Activated CD8-positive, alpha-beta T cell treated with anti-CD3 and anti-CD28 coated beads for 36 hours (primary cell): ENCODE measurements around the gene RAD52. TPM values are rescaled to one million over a fixed set of nuclear protein-coding genes. Genes with fewer than 3 reads are reported as not detected.

ENCODE experiments used
- ATAC-seq: fragments of 200-7000 bp; cut with Tn5 transposase; one replicate; pipeline ENCODE4 v1.10.0; 2021; ENCODE audit warnings: mild to moderate bottlenecking, moderate library complexity
- CTCF ChIA-PET: fragments of 350-600 bp; sonication (Branson Sonifier 250); formaldehyde crosslinking; loops from one replicate; lab custom pipeline; 2021; ENCODE audit warnings: antibody characterized with exemption; lab: Charles Lee
- POLR2A ChIA-PET: fragments of 350-600 bp; sonication (Branson Sonifier 250); formaldehyde crosslinking; loops from one replicate; lab custom pipeline; 2021; ENCODE audit warnings: antibody characterized with exemption; lab: Charles Lee
- DNase-seq: peaks from one replicate; pipeline ENCODE4 v3.0.0-alpha.2; 2020
- H3K27ac Mint-ChIP-seq: one replicate; pipeline ENCODE4 v1.8.0; 2021; ENCODE audit warnings: mild to moderate bottlenecking, mixed read lengths
- H3K27me3 Mint-ChIP-seq: one replicate; pipeline ENCODE4 v1.8.0; 2021; ENCODE audit warnings: mixed read lengths
- H3K36me3 Mint-ChIP-seq: one replicate; pipeline ENCODE4 v1.8.0; 2021; ENCODE audit warnings: low read depth, mixed read lengths
- H3K4me1 Mint-ChIP-seq: one replicate; pipeline ENCODE4 v1.8.0; 2021; ENCODE audit warnings: low read depth, mixed read lengths
- H3K4me3 Mint-ChIP-seq: one replicate; pipeline ENCODE4 v1.8.0; 2021; ENCODE audit warnings: mild to moderate bottlenecking, moderate library complexity, mixed read lengths
- H3K9me3 Mint-ChIP-seq: one replicate; pipeline ENCODE4 v1.8.0; 2021; ENCODE audit warnings: mixed read lengths
- CTCF ChIP-seq: fragments of 200-600 bp; IDR thresholded peaks from one replicate; pipeline ENCODE4 v1.8.0; 2022; ENCODE audit warnings: antibody characterized with exemption, mild to moderate bottlenecking
- intact Hi-C: fragments of 100-400 bp; cut with micrococcal nuclease; formaldehyde crosslinking; loops from one replicate; pipeline ENCODE4 v1.10.0; 2022
- total RNA-seq, 2 experiments: library from RNA; stranded (reverse); gene quantifications; one replicate each; pipeline ENCODE4 v1.2.3, GENCODE V29; 2021

RAD52 gene
- total RNA-seq, 2 experiments from 2014 or later, result 14.9 to 16.3 TPM

- no peak overlapping the region for H3K4me3 Mint-ChIP-seq
- H3K27me3 Mint-ChIP-seq, result no peaks in the 10 kb centered on the region
- no peak for ATAC-seq
- H3K9me3 Mint-ChIP-seq, result no peaks in the 10 kb centered on the region
- peaks cover 23% of the 10 kb centered on the region for H3K36me3 Mint-ChIP-seq
- no peak for DNase-seq
- intact Hi-C loops, result no loop called here
- ChIA-PET POLR2A (interaction anchor here (0.8 to 1.5 kb wide), 2 partner anchors 11 to 24 kb away, joined by 3 to 5 read pairs; no protein-coding TSS in a partner anchor), CTCF (interaction anchor here (1.0 to 2.2 kb wide), 5 partner anchors 19 to 325 kb away, joined by 3 to 6 read pairs (median 3); no protein-coding TSS in a partner anchor)
- no peak for TF ChIP-seq CTCF
- H3K4me1 Mint-ChIP-seq, result no peaks in the 10 kb centered on the region
- peak overlapping the region; percentile 34 for H3K27ac Mint-ChIP-seq
Observed at GRCh38 chr12:894226-894625, 55.3 kb downstream of the RAD52 start.

- no peaks in the 10 kb centered on the region for H3K27me3 Mint-ChIP-seq
- peaks cover 48% of the 10 kb centered on the region for H3K36me3 Mint-ChIP-seq
- intact Hi-C loops, result no loop called here
- ChIA-PET CTCF (interaction anchor here (1.1 kb wide), 1 partner anchor 316 kb away, joined by 5 read pairs; no protein-coding TSS in a partner anchor), POLR2A (interaction anchor here (0.6 to 1.8 kb wide), 2 partner anchors 13 to 374 kb away, joined by 3 read pairs; no protein-coding TSS in a partner anchor)
- ATAC-seq (no peak), DNase-seq (no peak)
- TF ChIP-seq CTCF, result no peak
- H3K4me1 Mint-ChIP-seq, result no peaks in the 10 kb centered on the region
- H3K9me3 Mint-ChIP-seq, result no peaks in the 10 kb centered on the region
- no peak overlapping the region for H3K27ac Mint-ChIP-seq
- no peak overlapping the region for H3K4me3 Mint-ChIP-seq
Observed at GRCh38 chr12:886206-886605, 63.3 kb downstream of the RAD52 start.

GRCh38 chr12:885701-886100, 63.8 kb downstream of the RAD52 start:
- H3K4me1 Mint-ChIP-seq, result no peaks in the 10 kb centered on the region
- no peak for DNase-seq
- peaks cover 48% of the 10 kb centered on the region for H3K36me3 Mint-ChIP-seq
- POLR2A ChIA-PET, result interaction anchor here (0.6 kb wide), 1 partner anchor 374 kb away, joined by 3 read pairs; no protein-coding TSS in a partner anchor
- no peaks in the 10 kb centered on the region for H3K27me3 Mint-ChIP-seq
- intact Hi-C loops, result no loop called here
- CTCF ChIA-PET, result interaction anchor here (1.1 kb wide), 1 partner anchor 316 kb away, joined by 5 read pairs; no protein-coding TSS in a partner anchor
- no peak overlapping the region for H3K27ac Mint-ChIP-seq
- ATAC-seq, result no peak
- TF ChIP-seq CTCF, result no peak
- no peaks in the 10 kb centered on the region for H3K9me3 Mint-ChIP-seq
- no peak overlapping the region for H3K4me3 Mint-ChIP-seq

GRCh38 chr12:884746-885414, 64.6 kb downstream of the RAD52 start:
- ChIA-PET POLR2A (no interaction called here), CTCF (interaction anchor here (1.1 kb wide), 1 partner anchor 315 kb away, joined by 5 read pairs; no protein-coding TSS in a partner anchor)
- ATAC-seq (no peak), DNase-seq (no peak)
- intact Hi-C loops, result no loop called here
- Mint-ChIP-seq H3K9me3 (no peaks in the 10 kb centered on the region), H3K27me3 (no peaks in the 10 kb centered on the region), H3K4me1 (no peaks in the 10 kb centered on the region), H3K27ac (no peak overlapping the region), H3K4me3 (no peak overlapping the region), H3K36me3 (peaks cover 54% of the 10 kb centered on the region)
- no peak for TF ChIP-seq CTCF

GRCh38 chr12:880656-881055, 68.8 kb downstream of the RAD52 start:
- Mint-ChIP-seq H3K27me3 (no peaks in the 10 kb centered on the region), H3K27ac (no peak overlapping the region), H3K36me3 (peaks cover 52% of the 10 kb centered on the region), H3K9me3 (no peaks in the 10 kb centered on the region), H3K4me1 (no peaks in the 10 kb centered on the region), H3K4me3 (no peak overlapping the region)
- DNase-seq, result no peak
- TF ChIP-seq CTCF, result no peak
- CTCF ChIA-PET, result no interaction called here
- intact Hi-C loops, result no loop called here
- POLR2A ChIA-PET, result no interaction called here
- no peak for ATAC-seq
